ENCODE results near the gene KIF5B. TPM values are rescaled to one million over a fixed set of nuclear protein-coding genes. Genes with fewer than 3 reads are reported as not detected.

Gene KIF5B
- total RNA-seq (10 to 100 TPM; 42.3 to 51.9 (median 44.8) TPM), total RNA-seq (199 to 408 (median 242) reads per million in 29 experiments)
- 59.3 TPM for total RNA-seq (2013)

GRCh38 chr10:32056136-32057035, at the start of gene KIF5B:
KIF5B (minus strand) TSS chr10:32056425; CDS start chr10:32055973, 452 bp downstream.
- H3K27me3 ChIP-seq (replicated peaks in 1 of 2; ENCODE audit: control insufficient read depth in 2 of 2, extremely low read depth in 1 of 2, insufficient read depth in 2 of 2, low read length in 1 of 2) = no peaks in the 10 kb centered on the region
- H3K4me3 ChIP-seq (ENCODE audit: control insufficient read depth in 1 of 2, extremely low read depth in 1 of 2, low read length in 1 of 2) = peak within 1 kb of the TSS; percentile 99 to 100
- no peaks in the 10 kb centered on the region for H3K9me3 ChIP-seq
- H3K36me3 ChIP-seq (ENCODE audit: control insufficient read depth in 2 of 2, extremely low read depth in 1 of 2, insufficient read depth in 1 of 2, low read length in 1 of 2) = no peaks in the 10 kb centered on the region
- H3K27ac ChIP-seq (ENCODE audit: low read length) = peak within 1 kb of the TSS; percentile 82
- Mint-ChIP-seq H3K9me3 (no peaks in the 10 kb centered on the region), H3K36me3 (no peaks in the 10 kb centered on the region), H3K27me3 (no peaks in the 10 kb centered on the region), H3K4me3 (peak within 1 kb of the TSS; percentile 96 to 99 (median 96)), H3K27ac (peak within 1 kb of the TSS; percentile 91), H3K4me1 (peaks cover 38 to 53% (median 50%) of the 10 kb centered on the region in 3 donors)
- peaks cover 15 to 29% of the 10 kb centered on the region in 2 experiments for H3K4me1 ChIP-seq (ENCODE audit: control insufficient read depth in 1 of 2, extremely low read depth in 1 of 2, insufficient read depth in 2 of 2, low read length in 2 of 2)
- peak; percentile 83 to 88 (median 86) for ATAC-seq (replicated peaks in 1 of 4)
- 0% methylated on average over 49 of the region's 63 CpGs for WGBS (ENCODE audit: insufficient coverage)
- CTCF ChIA-PET = interaction anchor here in 1 of 2 donors (0.7 kb wide), 1 partner anchor 1025 kb away, joined by 3 read pairs; the partner anchor contains the start of gene ZNF438
- peak; percentile 59 to 93 (median 78) for DNase-seq
- POLR2A ChIA-PET = interaction anchor here in 1 of 2 donors (1.0 kb wide), 1 partner anchor 127 kb away, joined by 3 read pairs; no protein-coding TSS in a partner anchor

GRCh38 chr10:32105782-32106382, 49.7 kb upstream of the KIF5B start:
- Histone ChIP-seq H3K36me3 (ENCODE audit: control insufficient read depth in 2 of 2, extremely low read depth in 1 of 2, insufficient read depth in 1 of 2, low read length in 1 of 2) (no peaks in the 10 kb centered on the region), H3K27me3 (replicated peaks in 1 of 2; ENCODE audit: control insufficient read depth in 2 of 2, extremely low read depth in 1 of 2, insufficient read depth in 2 of 2, low read length in 1 of 2) (peaks cover 0 to 3% of the 10 kb centered on the region in 2 experiments), H3K4me3 (ENCODE audit: control insufficient read depth in 1 of 2, extremely low read depth in 1 of 2, low read length in 1 of 2) (no peak overlapping the region), H3K27ac (ENCODE audit: low read length) (no peak overlapping the region), H3K9me3 (no peaks in the 10 kb centered on the region), H3K4me1 (ENCODE audit: control insufficient read depth in 1 of 2, extremely low read depth in 1 of 2, insufficient read depth in 2 of 2, low read length in 2 of 2) (no peaks in the 10 kb centered on the region)
- ATAC-seq (replicated peaks in 1 of 4) (no peak), DNase-seq (no peak)
- Mint-ChIP-seq H3K4me3 (no peak overlapping the region), H3K36me3 (no peaks in the 10 kb centered on the region), H3K27me3 (peaks cover 0 to 7% of the 10 kb centered on the region in 2 donors), H3K4me1 (no peaks in the 10 kb centered on the region), H3K27ac (no peak overlapping the region), H3K9me3 (no peaks in the 10 kb centered on the region)
- ChIA-PET CTCF (no interaction called here), POLR2A (no interaction called here)
- WGBS (ENCODE audit: insufficient coverage) = 96% methylated on average over 5 of the region's 7 CpGs

- no peak for DNase-seq
- H3K36me3 Mint-ChIP-seq = no peaks in the 10 kb centered on the region
- CTCF ChIA-PET = no interaction called here
- no peaks in the 10 kb centered on the region for H3K36me3 ChIP-seq (ENCODE audit: control insufficient read depth in 2 of 2, extremely low read depth in 1 of 2, insufficient read depth in 1 of 2, low read length in 1 of 2)
- no peak overlapping the region for H3K4me3 ChIP-seq (ENCODE audit: control insufficient read depth in 1 of 2, extremely low read depth in 1 of 2, low read length in 1 of 2)
- no peaks in the 10 kb centered on the region for H3K4me1 Mint-ChIP-seq
- POLR2A ChIA-PET = no interaction called here
- H3K4me1 ChIP-seq (ENCODE audit: control insufficient read depth in 1 of 2, extremely low read depth in 1 of 2, insufficient read depth in 2 of 2, low read length in 2 of 2) = no peaks in the 10 kb centered on the region
- H3K9me3 Mint-ChIP-seq = no peaks in the 10 kb centered on the region
- no peak overlapping the region for H3K27ac ChIP-seq (ENCODE audit: low read length)
- 38% methylated on average over 2 of the region's 5 CpGs for WGBS (ENCODE audit: insufficient coverage)
- H3K27me3 Mint-ChIP-seq = peaks cover 0 to 7% of the 10 kb centered on the region in 2 donors
- ATAC-seq (replicated peaks in 1 of 4) = no peak
- no peak overlapping the region for H3K4me3 Mint-ChIP-seq
- H3K27ac Mint-ChIP-seq = no peak overlapping the region
- H3K27me3 ChIP-seq (replicated peaks in 1 of 2; ENCODE audit: control insufficient read depth in 2 of 2, extremely low read depth in 1 of 2, insufficient read depth in 2 of 2, low read length in 1 of 2) = peaks cover 0 to 3% of the 10 kb centered on the region in 2 experiments
- H3K9me3 ChIP-seq = no peaks in the 10 kb centered on the region
Measured at GRCh38 chr10:32104622-32105509, 48.6 kb upstream of the KIF5B start.

GRCh38 chr10:32104181-32104580, 48.0 kb upstream of the KIF5B start:
- Mint-ChIP-seq H3K27me3 (peaks cover 0 to 7% of the 10 kb centered on the region in 2 donors), H3K27ac (no peak overlapping the region), H3K36me3 (no peaks in the 10 kb centered on the region), H3K4me3 (no peak overlapping the region), H3K9me3 (peaks cover 0 to 3% (median 1%) of the 10 kb centered on the region in 3 donors), H3K4me1 (no peaks in the 10 kb centered on the region)
- H3K4me3 ChIP-seq (ENCODE audit: control insufficient read depth in 1 of 2, extremely low read depth in 1 of 2, low read length in 1 of 2) = no peak overlapping the region
- H3K27me3 ChIP-seq (replicated peaks in 1 of 2; ENCODE audit: control insufficient read depth in 2 of 2, extremely low read depth in 1 of 2, insufficient read depth in 2 of 2, low read length in 1 of 2) = peaks cover 0 to 3% of the 10 kb centered on the region in 2 experiments
- POLR2A ChIA-PET = no interaction called here
- no peak for ATAC-seq (replicated peaks in 1 of 4)
- no peak for DNase-seq
- CTCF ChIA-PET = no interaction called here
- no peak overlapping the region for H3K27ac ChIP-seq (ENCODE audit: low read length)
- H3K9me3 ChIP-seq = no peaks in the 10 kb centered on the region
- WGBS (ENCODE audit: insufficient coverage) = 100% methylated on average over 1 of the region's 3 CpGs
- H3K36me3 ChIP-seq (ENCODE audit: control insufficient read depth in 2 of 2, extremely low read depth in 1 of 2, insufficient read depth in 1 of 2, low read length in 1 of 2) = no peaks in the 10 kb centered on the region
- no peaks in the 10 kb centered on the region for H3K4me1 ChIP-seq (ENCODE audit: control insufficient read depth in 1 of 2, extremely low read depth in 1 of 2, insufficient read depth in 2 of 2, low read length in 2 of 2)

- Histone ChIP-seq H3K27ac (ENCODE audit: low read length) (no peak overlapping the region), H3K4me1 (ENCODE audit: control insufficient read depth in 1 of 2, extremely low read depth in 1 of 2, insufficient read depth in 2 of 2, low read length in 2 of 2) (no peaks in the 10 kb centered on the region), H3K4me3 (ENCODE audit: control insufficient read depth in 1 of 2, extremely low read depth in 1 of 2, low read length in 1 of 2) (no peak overlapping the region), H3K27me3 (replicated peaks in 1 of 2; ENCODE audit: control insufficient read depth in 2 of 2, extremely low read depth in 1 of 2, insufficient read depth in 2 of 2, low read length in 1 of 2) (peaks cover 0 to 3% of the 10 kb centered on the region in 2 experiments), H3K9me3 (no peaks in the 10 kb centered on the region), H3K36me3 (ENCODE audit: control insufficient read depth in 2 of 2, extremely low read depth in 1 of 2, insufficient read depth in 1 of 2, low read length in 1 of 2) (no peaks in the 10 kb centered on the region)
- no peaks in the 10 kb centered on the region for H3K4me1 Mint-ChIP-seq
- no peaks in the 10 kb centered on the region for H3K36me3 Mint-ChIP-seq
- no peak overlapping the region for H3K27ac Mint-ChIP-seq
- POLR2A ChIA-PET = no interaction called here
- no peak for DNase-seq
- CTCF ChIA-PET = no interaction called here
- 79% methylated on average over 3 of the region's 3 CpGs for WGBS (ENCODE audit: insufficient coverage)
- ATAC-seq (replicated peaks in 1 of 4) = no peak
- peaks cover 0 to 7% of the 10 kb centered on the region in 2 donors for H3K27me3 Mint-ChIP-seq
- H3K9me3 Mint-ChIP-seq = peaks cover 0 to 8% (median 6%) of the 10 kb centered on the region in 3 donors
- no peak overlapping the region for H3K4me3 Mint-ChIP-seq
Measured at GRCh38 chr10:32103721-32104120, 47.5 kb upstream of the KIF5B start.

Data from T-cell (primary cell).